ENCODE results near the gene CFTR. TPM values are rescaled to one million over a fixed set of nuclear protein-coding genes. Genes with fewer than 3 reads are reported as not detected.

Gene CFTR
- polyA plus RNA-seq, 2 of the 4 experiments (the other 2 are of a cell fraction): 0.13 to 0.31 TPM

- ATAC-seq (peak in 1 of 2 experiments; percentile 51; a peak in 3 of 6 replicates), FAIRE-seq (peak; percentile 23), DNase-seq (ENCODE audit: low read depth in 1 of 2, low spot score in 1 of 2) (peak; percentile 5 to 65)
- H3K4me3 ChIP-seq: no peak overlapping the region
- H3K4me2 ChIP-seq: peak overlapping the region; percentile 54
- 6% methylated on average over 1 of the region's 1 CpG for WGBS (ENCODE audit: missing lambda C conversion rate)
- TF ChIP-seq RCOR1 (IDR thresholded peaks at IDR 0.05; ENCODE audit: low read depth, low read length) (no peak), MYC (IDR thresholded peaks at IDR 0.05; ENCODE audit: borderline replicate concordance, low read length) (no peak), FOSB (CRISPR knock-in tag; IDR thresholded peaks at IDR 0.05) (no peak), FOSL2 (IDR thresholded peaks at IDR 0.05) (no peak), FOSL2 (CRISPR knock-in tag; IDR thresholded peaks at IDR 0.05) (no peak), CHD4 (IDR thresholded peaks at IDR 0.05; ENCODE audit: borderline replicate concordance) (no peak), POLR2AphosphoS2 (conservative IDR thresholded peaks at IDR 0.05; ENCODE audit: low read length) (no peak), EP300 (IDR thresholded peaks at IDR 0.05) (peak in 1 of 2 experiments; percentile 50; a peak in 2 of 5 replicates), RAD21 (conservative IDR thresholded peaks at IDR 0.05 in 1 of 2, IDR thresholded peaks at IDR 0.05 in 1 of 2) (0 out of 5 replicates have a peak, but pooled peaks of 1 of the 2 experiments have one; percentile 24), ZFP36 (IDR thresholded peaks at IDR 0.05; ENCODE audit: borderline replicate concordance, partially characterized antibody) (no peak), HEYL (CRISPR knock-in tag; IDR thresholded peaks at IDR 0.05) (no peak), GATA3 (IDR thresholded peaks at IDR 0.05; ENCODE audit: borderline replicate concordance) (peak; percentile 75), JUN (IDR thresholded peaks at IDR 0.05) (peak in 1 of 2 experiments; percentile 48; a peak in 1 of 5 replicates), HDAC2 (IDR thresholded peaks at IDR 0.05) (no peak), ZSCAN20 (CRISPR knock-in tag; IDR thresholded peaks at IDR 0.05) (no peak), SREBF2 (IDR thresholded peaks at IDR 0.05) (no peak), HES2 (IDR thresholded peaks at IDR 0.05) (no peak), JUNB (IDR thresholded peaks at IDR 0.05) (0 out of 2 replicates have a peak, but pooled peaks have one; percentile 37), SMC3 (IDR thresholded peaks at IDR 0.05) (no peak), POLR2A (IDR thresholded peaks at IDR 0.05; ENCODE audit: low read length) (no peak), CBX8 (IDR thresholded peaks at IDR 0.05) (no peak)
- TF ChIP-seq, protein P1, sequence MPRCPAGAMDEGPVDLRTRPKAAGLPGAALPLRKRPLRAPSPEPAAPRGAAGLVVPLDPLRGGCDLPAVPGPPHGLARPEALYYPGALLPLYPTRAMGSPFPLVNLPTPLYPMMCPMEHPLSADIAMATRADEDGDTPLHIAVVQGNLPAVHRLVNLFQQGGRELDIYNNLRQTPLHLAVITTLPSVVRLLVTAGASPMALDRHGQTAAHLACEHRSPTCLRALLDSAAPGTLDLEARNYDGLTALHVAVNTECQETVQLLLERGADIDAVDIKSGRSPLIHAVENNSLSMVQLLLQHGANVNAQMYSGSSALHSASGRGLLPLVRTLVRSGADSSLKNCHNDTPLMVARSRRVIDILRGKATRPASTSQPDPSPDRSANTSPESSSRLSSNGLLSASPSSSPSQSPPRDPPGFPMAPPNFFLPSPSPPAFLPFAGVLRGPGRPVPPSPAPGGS (IDR thresholded peaks at IDR 0.05): 0 out of 3 replicates have a peak, but pooled peaks have one; percentile 27
- TF ChIP-seq, protein P2, sequence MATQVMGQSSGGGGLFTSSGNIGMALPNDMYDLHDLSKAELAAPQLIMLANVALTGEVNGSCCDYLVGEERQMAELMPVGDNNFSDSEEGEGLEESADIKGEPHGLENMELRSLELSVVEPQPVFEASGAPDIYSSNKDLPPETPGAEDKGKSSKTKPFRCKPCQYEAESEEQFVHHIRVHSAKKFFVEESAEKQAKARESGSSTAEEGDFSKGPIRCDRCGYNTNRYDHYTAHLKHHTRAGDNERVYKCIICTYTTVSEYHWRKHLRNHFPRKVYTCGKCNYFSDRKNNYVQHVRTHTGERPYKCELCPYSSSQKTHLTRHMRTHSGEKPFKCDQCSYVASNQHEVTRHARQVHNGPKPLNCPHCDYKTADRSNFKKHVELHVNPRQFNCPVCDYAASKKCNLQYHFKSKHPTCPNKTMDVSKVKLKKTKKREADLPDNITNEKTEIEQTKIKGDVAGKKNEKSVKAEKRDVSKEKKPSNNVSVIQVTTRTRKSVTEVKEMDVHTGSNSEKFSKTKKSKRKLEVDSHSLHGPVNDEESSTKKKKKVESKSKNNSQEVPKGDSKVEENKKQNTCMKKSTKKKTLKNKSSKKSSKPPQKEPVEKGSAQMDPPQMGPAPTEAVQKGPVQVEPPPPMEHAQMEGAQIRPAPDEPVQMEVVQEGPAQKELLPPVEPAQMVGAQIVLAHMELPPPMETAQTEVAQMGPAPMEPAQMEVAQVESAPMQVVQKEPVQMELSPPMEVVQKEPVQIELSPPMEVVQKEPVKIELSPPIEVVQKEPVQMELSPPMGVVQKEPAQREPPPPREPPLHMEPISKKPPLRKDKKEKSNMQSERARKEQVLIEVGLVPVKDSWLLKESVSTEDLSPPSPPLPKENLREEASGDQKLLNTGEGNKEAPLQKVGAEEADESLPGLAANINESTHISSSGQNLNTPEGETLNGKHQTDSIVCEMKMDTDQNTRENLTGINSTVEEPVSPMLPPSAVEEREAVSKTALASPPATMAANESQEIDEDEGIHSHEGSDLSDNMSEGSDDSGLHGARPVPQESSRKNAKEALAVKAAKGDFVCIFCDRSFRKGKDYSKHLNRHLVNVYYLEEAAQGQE (IDR thresholded peaks at IDR 0.05): no peak
- TF ChIP-seq, protein P3, sequence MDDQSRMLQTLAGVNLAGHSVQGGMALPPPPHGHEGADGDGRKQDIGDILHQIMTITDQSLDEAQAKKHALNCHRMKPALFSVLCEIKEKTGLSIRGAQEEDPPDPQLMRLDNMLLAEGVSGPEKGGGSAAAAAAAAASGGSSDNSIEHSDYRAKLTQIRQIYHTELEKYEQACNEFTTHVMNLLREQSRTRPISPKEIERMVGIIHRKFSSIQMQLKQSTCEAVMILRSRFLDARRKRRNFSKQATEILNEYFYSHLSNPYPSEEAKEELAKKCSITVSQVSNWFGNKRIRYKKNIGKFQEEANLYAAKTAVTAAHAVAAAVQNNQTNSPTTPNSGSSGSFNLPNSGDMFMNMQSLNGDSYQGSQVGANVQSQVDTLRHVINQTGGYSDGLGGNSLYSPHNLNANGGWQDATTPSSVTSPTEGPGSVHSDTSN (IDR thresholded peaks at IDR 0.05): no peak
- no peak overlapping the region; a peak in 1 of 6 replicates for H3K27ac ChIP-seq
- CTCF ChIA-PET: interaction anchor here (0.6 kb wide), 1 partner anchor 32 kb away, joined by 4 read pairs; no protein-coding TSS in a partner anchor
- H3K4me1 ChIP-seq: peaks cover 30% of the 10 kb centered on the region
- H3K9me3 ChIP-seq: no peaks in the 10 kb centered on the region
- POLR2A ChIA-PET: no interaction called here
These were observed 136.9 kb downstream of the CFTR start for GRCh38 chr7:117616694-117617093.

- H3K4me3 ChIP-seq: no peak overlapping the region
- POLR2A ChIA-PET: no interaction called here
- H3K9me3 ChIP-seq: no peaks in the 10 kb centered on the region
- FAIRE-seq (no peak), DNase-seq (ENCODE audit: low read depth in 1 of 2, low spot score in 1 of 2) (no peak), ATAC-seq (no peak)
- TF ChIP-seq SMC3 (IDR thresholded peaks at IDR 0.05): no peak
- TF ChIP-seq HOXA7 (CRISPR knock-in tag; IDR thresholded peaks at IDR 0.05): no peak
- no peak for TF ChIP-seq RFX5 (IDR thresholded peaks at IDR 0.05)
- TF ChIP-seq JUNB (IDR thresholded peaks at IDR 0.05): no peak
- TF ChIP-seq, protein P4, sequence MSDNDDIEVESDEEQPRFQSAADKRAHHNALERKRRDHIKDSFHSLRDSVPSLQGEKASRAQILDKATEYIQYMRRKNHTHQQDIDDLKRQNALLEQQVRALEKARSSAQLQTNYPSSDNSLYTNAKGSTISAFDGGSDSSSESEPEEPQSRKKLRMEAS (IDR thresholded peaks at IDR 0.05): no peak
- no peak for TF ChIP-seq ZC3H11A (IDR thresholded peaks at IDR 0.05)
- TF ChIP-seq RCOR1 (IDR thresholded peaks at IDR 0.05; ENCODE audit: low read depth, low read length): no peak
- TF ChIP-seq CEBPB (IDR thresholded peaks at IDR 0.05): no peak
- H3K4me2 ChIP-seq: no peak overlapping the region
- CTCF ChIA-PET: no interaction called here
- H3K27ac ChIP-seq: peak overlapping the region in 1 of 2 experiments; percentile 23; a peak in 2 of 6 replicates
- H3K4me1 ChIP-seq: peaks cover 30% of the 10 kb centered on the region
These were observed 139.9 kb downstream of the CFTR start for GRCh38 chr7:117619681-117620080.
